Loucy (cell line): ENCODE data around the gene VCY.
"Not testable (repeated sequence)": the region's sequence is repeated elsewhere in the genome, so short reads cannot be mapped to it uniquely, and the experiment has no call there.

Source experiments
- H2AFZ ChIP-seq: fragments of 200-600 bp; sonication (generic); 2 replicates; pipeline ENCODE4 v1.6.0; 2016; ENCODE audit warnings: antibody characterized with exemption, mild to moderate bottlenecking, low read length, moderate library complexity
- H3F3A ChIP-seq: fragments of 200-600 bp; 2 replicates; pipeline ENCODE4 v1.6.0; 2016; ENCODE audit warnings: antibody characterized with exemption, low read depth, mild to moderate bottlenecking
- H3K27me3 ChIP-seq: fragments of 200-600 bp; sonication (generic); 2 replicates; pipeline ENCODE4 v1.6.1; 2014; ENCODE audit warnings: low read length, mild to moderate bottlenecking; ENCODE audit not compliant: insufficient read depth, poor library complexity, severe bottlenecking
- H3K36me3 ChIP-seq: fragments of 200-600 bp; sonication (generic); 2 replicates; pipeline ENCODE4 v1.6.1; 2016; ENCODE audit warnings: low read length; ENCODE audit not compliant: insufficient read depth
- H3K4me1 ChIP-seq: fragments of 200-600 bp; sonication (generic); 2 replicates; pipeline ENCODE4 v1.5.1; 2014; ENCODE audit warnings: low read length, mild to moderate bottlenecking; ENCODE audit not compliant: insufficient read depth, poor library complexity, severe bottlenecking
- H3K4me2 ChIP-seq: fragments of 200-600 bp; sonication (generic); 2 replicates; pipeline ENCODE4 v1.6.0; 2014; ENCODE audit warnings: antibody characterized with exemption, low read length, low read depth, mild to moderate bottlenecking; ENCODE audit not compliant: poor library complexity, severe bottlenecking
- H3K4me3 ChIP-seq: fragments of 200-600 bp; sonication (generic); 2 replicates; pipeline ENCODE4 v1.5.1; 2014; ENCODE audit warnings: low read length, mild to moderate bottlenecking, mixed read lengths; ENCODE audit not compliant: poor library complexity, severe bottlenecking
- H3K79me2 ChIP-seq: fragments of 200-600 bp; sonication (generic); 2 replicates; pipeline ENCODE4 v1.6.1; 2014; ENCODE audit warnings: low read length; ENCODE audit not compliant: insufficient read depth
- H3K9ac ChIP-seq: fragments of 200-600 bp; sonication (generic); 2 replicates; pipeline ENCODE4 v1.6.0; 2014; ENCODE audit warnings: mild to moderate bottlenecking, low read depth, low read length, moderate library complexity; ENCODE audit not compliant: poor library complexity, severe bottlenecking
- H3K9me2 ChIP-seq: fragments of 200-600 bp; sonication (generic); replicated peaks from 2 replicates; pipeline ENCODE4 v1.6.1; 2016; ENCODE audit warnings: low read depth, low read length, mixed read lengths
- H3K9me3 ChIP-seq: fragments of 200-600 bp; sonication (generic); 2 replicates; pipeline ENCODE4 v1.6.1; 2014; ENCODE audit warnings: mild to moderate bottlenecking, antibody characterized with exemption, low read length, low read depth; ENCODE audit not compliant: insufficient read depth
- H4K20me1 ChIP-seq: fragments of 200-600 bp; sonication (generic); 2 replicates; pipeline ENCODE4 v1.6.0; 2014; ENCODE audit warnings: antibody characterized with exemption, low read length, mild to moderate bottlenecking; ENCODE audit not compliant: insufficient read depth, poor library complexity, severe bottlenecking

VCY gene

DNA sequence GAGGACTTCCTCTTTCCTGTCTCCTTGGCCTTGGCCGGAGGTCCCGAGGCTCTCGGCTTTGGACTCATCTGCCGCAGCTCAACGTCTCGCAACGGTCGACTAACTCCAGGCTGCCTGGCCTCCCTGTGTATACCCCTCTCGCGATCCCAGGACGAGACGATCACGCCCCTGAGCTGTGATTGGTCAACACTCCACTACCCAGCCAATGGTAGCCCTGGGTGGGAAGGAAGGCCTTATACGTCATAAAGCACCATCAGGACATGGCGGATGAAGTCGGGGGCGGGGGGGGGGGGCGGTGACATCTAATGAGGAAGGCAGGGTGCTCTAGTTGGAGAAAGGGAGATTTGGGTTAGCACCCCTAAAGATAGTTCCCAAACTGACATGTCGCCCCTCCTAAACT, at the start of gene VCY:
VCY (minus strand) TSS at position 101 of the 400 bp plus-strand sequence; CDS start at position 68, 33 bp downstream.
- not testable (repeated sequence) for H3K27me3 ChIP-seq, H3F3A ChIP-seq, H3K4me3 ChIP-seq, H3K79me2 ChIP-seq, H3K4me1 ChIP-seq, H3K36me3 ChIP-seq, H3K9me3 ChIP-seq, H2AFZ ChIP-seq, H3K4me2 ChIP-seq, H3K9me2 ChIP-seq, H4K20me1 ChIP-seq, H3K9ac ChIP-seq

DNA sequence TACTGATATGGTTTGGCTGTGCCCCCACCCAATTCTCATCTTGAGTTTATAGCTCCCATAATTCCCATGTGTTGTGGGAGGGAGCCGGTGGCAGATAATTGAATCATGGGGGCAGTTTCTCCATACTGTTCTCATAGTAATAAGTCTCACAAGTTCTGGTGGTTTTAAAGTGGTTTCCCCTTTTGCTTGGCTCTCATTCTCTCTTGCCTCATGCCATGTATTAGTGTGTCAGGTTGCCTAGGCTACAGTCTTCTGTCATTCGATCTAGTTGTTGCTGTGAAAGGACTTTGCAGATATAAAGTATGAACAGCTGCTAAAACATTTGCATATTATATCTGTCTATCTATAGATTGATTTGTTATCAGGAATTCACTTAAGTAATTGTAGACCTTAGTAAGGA, 44.1 kb upstream of the VCY start:
- not testable (repeated sequence) for H3K9ac ChIP-seq, H2AFZ ChIP-seq, H3K36me3 ChIP-seq, H4K20me1 ChIP-seq, H3K4me1 ChIP-seq, H3K9me3 ChIP-seq, H3K4me2 ChIP-seq, H3K4me3 ChIP-seq, H3F3A ChIP-seq, H3K79me2 ChIP-seq, H3K9me2 ChIP-seq, H3K27me3 ChIP-seq

DNA sequence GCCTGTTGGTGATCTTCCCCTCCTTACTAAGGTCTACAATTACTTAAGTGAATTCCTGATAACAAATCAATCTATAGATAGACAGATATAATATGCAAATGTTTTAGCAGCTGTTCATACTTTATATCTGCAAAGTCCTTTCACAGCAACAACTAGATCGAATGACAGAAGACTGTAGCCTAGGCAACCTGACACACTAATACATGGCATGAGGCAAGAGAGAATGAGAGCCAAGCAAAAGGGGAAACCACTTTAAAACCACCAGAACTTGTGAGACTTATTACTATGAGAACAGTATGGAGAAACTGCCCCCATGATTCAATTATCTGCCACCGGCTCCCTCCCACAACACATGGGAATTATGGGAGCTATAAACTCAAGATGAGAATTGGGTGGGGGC, 25.6 kb upstream of the VCY start:
- not testable (repeated sequence) for H3K9me2 ChIP-seq, H3K4me1 ChIP-seq, H3K27me3 ChIP-seq, H2AFZ ChIP-seq, H3K79me2 ChIP-seq, H3F3A ChIP-seq, H3K36me3 ChIP-seq, H4K20me1 ChIP-seq, H3K9ac ChIP-seq, H3K4me3 ChIP-seq, H3K9me3 ChIP-seq, H3K4me2 ChIP-seq

DNA sequence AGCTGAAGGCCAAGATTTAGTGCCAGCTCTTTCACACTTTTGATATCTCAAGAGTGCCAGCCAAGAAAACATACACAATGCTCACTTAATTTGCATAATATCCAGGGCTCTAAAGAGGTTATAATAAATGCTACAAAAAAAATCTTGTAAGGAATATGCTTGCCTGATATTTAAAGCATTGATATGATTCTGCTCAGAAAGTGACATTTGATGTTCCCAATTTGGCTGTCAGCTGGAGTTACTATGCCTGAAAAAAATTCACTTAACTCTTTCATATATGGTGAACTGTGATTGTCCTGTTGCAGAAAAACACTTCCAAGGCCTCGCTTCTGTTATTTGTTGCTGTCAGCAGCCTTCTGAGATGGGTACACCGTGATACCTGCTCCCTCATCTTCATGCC, 43.9 kb downstream of the VCY start:
- H3K9ac ChIP-seq, H3K4me2 ChIP-seq, H3K4me3 ChIP-seq, H3K27me3 ChIP-seq, H3K4me1 ChIP-seq, H4K20me1 ChIP-seq, H3K9me2 ChIP-seq, H3K36me3 ChIP-seq, H3F3A ChIP-seq, H3K9me3 ChIP-seq, H2AFZ ChIP-seq, H3K79me2 ChIP-seq: not testable (repeated sequence)
